Cerebellar nuclear complex (tissue), 1 donor: ENCODE results near the gene STX10.
A peak's percentile ranks its signal among the peaks of the same experiment; 100 is the strongest.
"Not testable (repeated sequence)": the region's sequence is repeated elsewhere in the genome, so short reads cannot be mapped to it uniquely, and the experiment has no call there.

Source experiments
- DNase-seq, 2 experiments: peaks; one replicate each; lab custom pipeline; 2025; lab: John Stamatoyannopoulos, UW

The STX10 gene

GRCh38 chr19:13164343-13165161, 14.4 kb upstream of the STX10 start:
- no peak for DNase-seq

- DNase-seq, result no peak
Observed at GRCh38 chr19:13163609-13164342, 13.6 kb upstream of the STX10 start.

- peak in 1 of 2 experiments; percentile 43 for DNase-seq
Observed at GRCh38 chr19:13162724-13163608, 12.8 kb upstream of the STX10 start.

- no peak for DNase-seq
Observed at GRCh38 chr19:13160557-13160956, 10.4 kb upstream of the STX10 start.

- no peak for DNase-seq
Observed at GRCh38 chr19:13159713-13160112, 9.5 kb upstream of the STX10 start.

- DNase-seq, result no peak
Observed at GRCh38 chr19:13155472-13156359, 5.5 kb upstream of the STX10 start.

GRCh38 chr19:13154911-13155471, 4.8 kb upstream of the STX10 start:
- DNase-seq, result no peak

GRCh38 chr19:13154241-13154778, 4.1 kb upstream of the STX10 start:
- peak in 1 of 2 experiments; percentile 9 for DNase-seq

GRCh38 chr19:13153569-13154240, 3.5 kb upstream of the STX10 start:
- DNase-seq, result no peak

- peak; percentile 67 to 87 for DNase-seq
Observed at GRCh38 chr19:13152974-13153568, 2.9 kb upstream of the STX10 start.

- no peak for DNase-seq
Observed at GRCh38 chr19:13152356-13152973, 2.3 kb upstream of the STX10 start.

GRCh38 chr19:13151605-13152355, 1.6 kb upstream of the STX10 start:
- DNase-seq, result peak; percentile 69 to 81

GRCh38 chr19:13150931-13151604, 893 bp upstream of the STX10 start:
- no peak for DNase-seq

- DNase-seq, result no peak
Observed at GRCh38 chr19:13149628-13150186, 468 bp downstream of the STX10 start.

- not testable (repeated sequence) for DNase-seq
Observed at GRCh38 chr19:13149173-13149627, 975 bp downstream of the STX10 start.

- no peak for DNase-seq
Observed at GRCh38 chr19:13146763-13147563, 3.2 kb downstream of the STX10 start.
